Stimulated activated CD4-positive, alpha-beta T cell treated with anti-CD3 and anti-CD28 coated beads, Interleukin-2, amount 100 ng/mL, for 24 hours (primary cell): ENCODE results near the gene OR5D13.

Experiments
- DNase-seq, 2 donors: peaks; one replicate each; pipeline ENCODE4 v3.0.0-alpha.2; 2020

OR5D13 gene

GRCh38 chr11:55773138-55773537 is at the start of gene OR5D13:
Gene OR5D13 (plus strand): TSS chr11:55773438. CDS start chr11:55773438, 0 bp downstream.
- DNase-seq = no peak

- no peak for DNase-seq
These were observed 46.4 kb upstream of the OR5D13 start for GRCh38 chr11:55726715-55727324.

- no peak for DNase-seq
These were observed 40.3 kb upstream of the OR5D13 start for GRCh38 chr11:55732936-55733335.

GRCh38 chr11:55791606-55792005 is 18.4 kb downstream of the OR5D13 start:
- no peak for DNase-seq

GRCh38 chr11:55793321-55793720 is 20.1 kb downstream of the OR5D13 start:
- DNase-seq = no peak

GRCh38 chr11:55795256-55795655 is 22.0 kb downstream of the OR5D13 start, which contains the start of gene OR5D14:
Gene OR5D14 (plus strand): TSS chr11:55795556. CDS start chr11:55795556, 0 bp downstream.
- DNase-seq = no peak

- DNase-seq = no peak
These were observed 33.0 kb downstream of the OR5D13 start for GRCh38 chr11:55806248-55806647.

GRCh38 chr11:55811067-55811466 is 37.8 kb downstream of the OR5D13 start, which contains the start of gene OR5L1:
Gene OR5L1 (plus strand): TSS chr11:55811367. CDS start chr11:55811467, 100 bp downstream.
- DNase-seq = no peak

GRCh38 chr11:55819330-55819729 is 46.1 kb downstream of the OR5D13 start, which contains the start of gene OR5D18:
Gene OR5D18 (plus strand): TSS chr11:55819630. CDS start chr11:55819630, 0 bp downstream.
- DNase-seq = no peak
